Neural cell (in vitro differentiated cells): ENCODE results near the gene FAM53B. TPM values are rescaled to one million over a fixed set of nuclear protein-coding genes. Genes with fewer than 3 reads are reported as not detected.
A peak's percentile ranks its signal among the peaks of the same experiment; 100 is the strongest.

Source experiments
- H2AFZ ChIP-seq: fragments of 200-600, 300-800 bp; sonication (generic), shearing (Covaris generic); 2 replicates; pipeline ENCODE4 v1.6.0; 2014; ENCODE audit warnings: low read depth, mild to moderate bottlenecking, antibody characterized with exemption, low read length, moderate library complexity
- H3F3A ChIP-seq: fragments of 200-600 bp; shearing (Covaris generic); 2 replicates; pipeline ENCODE4 v1.6.1; 2016; ENCODE audit warnings: mild to moderate bottlenecking, moderate library complexity, mixed read lengths, antibody characterized with exemption, low read length; ENCODE audit not compliant: insufficient read depth, poor library complexity, severe bottlenecking
- H3K27ac ChIP-seq: fragments of 200-600, 300-800 bp; sonication (generic), shearing (Covaris generic); 2 replicates; pipeline ENCODE4 v1.5.1; 2014; ENCODE audit warnings: mild to moderate bottlenecking, low read length, moderate library complexity
- H3K27me3 ChIP-seq: fragments of 300-800, 200-600 bp; sonication (generic), shearing (Covaris generic); 2 replicates; pipeline ENCODE4 v1.6.0; 2014; ENCODE audit warnings: mild to moderate bottlenecking, low read depth, low read length, moderate library complexity; ENCODE audit not compliant: insufficient read depth
- H3K36me3 ChIP-seq: fragments of 300-800, 200-600 bp; sonication (generic), shearing (Covaris generic); 2 replicates; pipeline ENCODE4 v1.5.1; 2014; ENCODE audit warnings: mild to moderate bottlenecking, antibody characterized with exemption, low read length, moderate library complexity; ENCODE audit not compliant: insufficient read depth
- H3K4me2 ChIP-seq: fragments of 300-800, 200-600 bp; sonication (generic), shearing (Covaris generic); 2 replicates; pipeline ENCODE4 v1.6.0; 2014; ENCODE audit warnings: mild to moderate bottlenecking, low read length
- H3K4me3 ChIP-seq: fragments of 300-800, 200-600 bp; sonication (generic), shearing (Covaris generic); 2 replicates; pipeline ENCODE4 v1.5.1; 2014; ENCODE audit warnings: mild to moderate bottlenecking, low read length, moderate library complexity
- H3K79me2 ChIP-seq: fragments of 200-600 bp; shearing (Covaris generic); replicated peaks from 2 replicates; pipeline ENCODE4 v1.6.0; 2014; ENCODE audit warnings: mild to moderate bottlenecking, low read length, moderate library complexity; ENCODE audit not compliant: insufficient read depth
- H3K9ac ChIP-seq: fragments of 300-800, 200-600 bp; sonication (generic), shearing (Covaris generic); 2 replicates; pipeline ENCODE4 v1.6.1; 2016; ENCODE audit warnings: mild to moderate bottlenecking, low read length, mixed read lengths
- H3K9me2 ChIP-seq: fragments of 200-600 bp; shearing (Covaris generic); 2 replicates; pipeline ENCODE4 v1.6.1; 2016; ENCODE audit warnings: mild to moderate bottlenecking, low read length, mixed read lengths; ENCODE audit not compliant: insufficient read depth
- H3K9me3 ChIP-seq: fragments of 200-600, 300-800 bp; sonication (generic), shearing (Covaris generic); 2 replicates; pipeline ENCODE4 v1.6.1; 2016; ENCODE audit warnings: mild to moderate bottlenecking, mixed run types, low read length, moderate library complexity, mixed read lengths
- H4K20me1 ChIP-seq: fragments of 200-600 bp; shearing (Covaris generic); 2 replicates; pipeline ENCODE4 v1.6.1; 2016; ENCODE audit warnings: mild to moderate bottlenecking, mixed run types; ENCODE audit not compliant: insufficient read depth
- EP300 ChIP-seq: fragments of 450-650 bp; conservative IDR thresholded peaks from 2 replicates; pipeline ENCODE4 v1.6.1; 2014; ENCODE audit warnings: antibody characterized with exemption, mild to moderate bottlenecking, moderate library complexity; ENCODE audit not compliant: poor library complexity, severe bottlenecking
- POLR2AphosphoS5 ChIP-seq: IDR thresholded peaks from 2 replicates; pipeline ENCODE4 v1.6.1; 2012
- RAD21 ChIP-seq: fragments of 450-650 bp; conservative IDR thresholded peaks from 2 replicates; pipeline ENCODE4 v1.6.1; 2014; ENCODE audit warnings: antibody characterized with exemption, mild to moderate bottlenecking, moderate library complexity
- REST ChIP-seq: IDR thresholded peaks from 2 replicates; pipeline ENCODE4 v1.6.1; 2012; ENCODE audit warnings: borderline replicate concordance
- SMC3 ChIP-seq: fragments of 450-650 bp; conservative IDR thresholded peaks from 2 replicates; pipeline ENCODE4 v1.6.1; 2014; ENCODE audit warnings: antibody characterized with exemption, mild to moderate bottlenecking, moderate library complexity; ENCODE audit not compliant: poor library complexity
- polyA plus RNA-seq: library from polyadenylated mRNA; depleted of rRNA; stranded (reverse); fragments of >200 nt; gene quantifications from 2 replicates; pipeline ENCODE4 v1.2.3, GENCODE V29; 2014
- TF ChIP-seq, protein P1 (sequence below): fragments of 450-650 bp; IDR thresholded peaks from 2 replicates; pipeline ENCODE4 v1.5.1; 2014; ENCODE audit warnings: antibody characterized with exemption, mild to moderate bottlenecking, moderate library complexity; ENCODE audit not compliant: poor library complexity, severe bottlenecking

Gene FAM53B
- polyA plus RNA-seq, 1 donor from 2014 or later = 21.8 TPM

DNA sequence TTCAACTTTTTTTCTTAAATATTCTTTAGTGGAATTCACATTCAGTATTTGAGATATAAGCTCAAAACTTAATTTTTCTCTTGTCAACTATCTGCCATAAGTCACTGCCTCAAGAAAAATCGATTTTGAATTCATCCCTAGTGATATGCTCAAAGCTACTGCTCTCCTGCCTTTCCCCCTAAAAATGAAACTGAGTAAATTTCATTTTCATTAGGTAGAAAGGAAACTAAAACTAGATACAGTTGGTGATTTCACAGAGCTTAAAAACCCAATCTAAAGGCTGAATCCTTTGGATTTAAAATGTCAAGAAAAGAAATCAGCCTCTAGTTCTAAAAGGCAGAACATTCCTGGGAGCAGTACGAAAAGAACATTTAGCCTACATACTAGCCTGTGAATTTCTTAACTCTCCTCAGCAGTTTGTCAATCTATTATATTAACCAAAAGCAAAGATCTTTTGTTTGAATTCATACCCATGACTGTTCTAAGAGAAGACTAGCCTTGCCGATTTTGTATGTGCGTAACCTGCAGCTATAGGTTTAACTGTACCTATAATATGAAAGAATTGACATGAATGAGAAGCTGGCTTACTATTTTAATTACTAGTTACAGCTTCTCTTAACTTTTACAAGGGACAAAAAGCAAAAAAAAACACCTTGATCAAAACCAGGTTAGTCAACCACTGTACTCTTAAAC, 4.9 kb upstream of the FAM53B start:
- Histone ChIP-seq H3K27ac (no peak overlapping the region), H3K4me2 (no peak overlapping the region), H3K79me2 (no peaks in the 10 kb centered on the region), H3K9ac (no peak overlapping the region), H4K20me1 (no peaks in the 10 kb centered on the region), H3K9me2 (no peaks in the 10 kb centered on the region), H3K27me3 (no peaks in the 10 kb centered on the region), H3F3A (no peaks in the 10 kb centered on the region), H3K36me3 (no peaks in the 10 kb centered on the region), H3K9me3 (no peaks in the 10 kb centered on the region), H2AFZ (no peak overlapping the region), H3K4me3 (no peak overlapping the region)
- TF ChIP-seq, protein P1, sequence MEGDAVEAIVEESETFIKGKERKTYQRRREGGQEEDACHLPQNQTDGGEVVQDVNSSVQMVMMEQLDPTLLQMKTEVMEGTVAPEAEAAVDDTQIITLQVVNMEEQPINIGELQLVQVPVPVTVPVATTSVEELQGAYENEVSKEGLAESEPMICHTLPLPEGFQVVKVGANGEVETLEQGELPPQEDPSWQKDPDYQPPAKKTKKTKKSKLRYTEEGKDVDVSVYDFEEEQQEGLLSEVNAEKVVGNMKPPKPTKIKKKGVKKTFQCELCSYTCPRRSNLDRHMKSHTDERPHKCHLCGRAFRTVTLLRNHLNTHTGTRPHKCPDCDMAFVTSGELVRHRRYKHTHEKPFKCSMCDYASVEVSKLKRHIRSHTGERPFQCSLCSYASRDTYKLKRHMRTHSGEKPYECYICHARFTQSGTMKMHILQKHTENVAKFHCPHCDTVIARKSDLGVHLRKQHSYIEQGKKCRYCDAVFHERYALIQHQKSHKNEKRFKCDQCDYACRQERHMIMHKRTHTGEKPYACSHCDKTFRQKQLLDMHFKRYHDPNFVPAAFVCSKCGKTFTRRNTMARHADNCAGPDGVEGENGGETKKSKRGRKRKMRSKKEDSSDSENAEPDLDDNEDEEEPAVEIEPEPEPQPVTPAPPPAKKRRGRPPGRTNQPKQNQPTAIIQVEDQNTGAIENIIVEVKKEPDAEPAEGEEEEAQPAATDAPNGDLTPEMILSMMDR = no peak
- TF ChIP-seq SMC3 (no peak), REST (no peak), EP300 (no peak), POLR2AphosphoS5 (no peak), RAD21 (no peak)

GRCh38 chr10:124748166-124748565, 4.0 kb upstream of the FAM53B start:
- no peak overlapping the region for H3K9ac ChIP-seq
- H3F3A ChIP-seq = no peaks in the 10 kb centered on the region
- H3K36me3 ChIP-seq = no peaks in the 10 kb centered on the region
- H3K27ac ChIP-seq = no peak overlapping the region
- H3K4me2 ChIP-seq = no peak overlapping the region
- no peaks in the 10 kb centered on the region for H4K20me1 ChIP-seq
- no peaks in the 10 kb centered on the region for H3K9me2 ChIP-seq
- TF ChIP-seq REST = peak; percentile 26
- TF ChIP-seq EP300 = no peak
- no peak overlapping the region for H3K4me3 ChIP-seq
- no peak overlapping the region for H2AFZ ChIP-seq
- peaks cover 2% of the 10 kb centered on the region for H3K79me2 ChIP-seq
- no peaks in the 10 kb centered on the region for H3K27me3 ChIP-seq
- H3K9me3 ChIP-seq = no peaks in the 10 kb centered on the region
